Measurements from ENCODE around the gene CASP3.

DNA sequence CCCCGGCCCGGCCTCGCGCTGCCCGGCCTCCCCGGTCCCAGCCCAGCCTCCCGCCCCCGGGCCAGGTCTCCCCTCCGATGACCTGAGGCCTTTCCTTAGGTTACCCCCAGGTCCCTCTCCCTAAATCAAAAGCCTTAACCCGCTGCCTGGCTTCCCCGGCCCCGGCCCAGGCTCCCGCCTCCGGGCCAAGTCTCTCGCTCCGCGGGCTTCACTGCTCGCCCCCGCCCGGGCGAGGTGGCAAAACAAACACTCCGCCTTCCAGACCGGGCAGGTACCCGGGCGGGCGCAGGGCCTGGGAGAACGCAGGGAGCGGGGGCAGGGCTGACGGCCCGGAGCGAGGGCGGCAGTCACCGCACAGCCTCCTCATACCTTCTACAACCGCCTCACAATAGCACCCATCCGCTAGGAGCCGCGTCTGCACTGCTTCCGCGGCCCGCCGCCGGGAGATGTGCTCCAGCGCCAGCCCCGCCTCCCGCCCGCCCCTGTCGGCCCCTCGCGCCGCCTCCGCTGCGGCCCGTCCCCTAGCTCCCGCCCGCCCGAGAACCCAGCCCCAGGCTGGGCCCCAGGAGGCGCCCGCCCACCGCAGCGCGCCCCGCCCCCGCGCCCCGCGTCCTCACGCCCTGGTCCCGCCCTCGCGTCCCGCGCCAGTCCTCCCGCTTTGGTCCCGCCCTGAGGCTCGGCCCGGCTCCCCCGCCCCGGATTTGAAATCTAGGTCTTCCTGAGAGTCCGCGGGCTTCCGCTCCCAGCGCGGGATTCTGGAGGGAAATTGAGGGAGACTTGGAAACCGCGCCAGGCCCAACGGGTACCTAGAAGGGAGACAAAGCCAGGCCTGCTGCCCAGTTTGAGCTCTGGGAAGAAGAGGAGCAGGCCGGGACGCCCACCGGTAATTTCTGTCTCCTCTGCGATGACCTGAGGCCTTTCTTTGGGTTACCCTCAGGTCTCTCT, at the start of gene CASP3, which contains the start of gene PRIMPOL:
- TF ChIP-seq, protein P1, sequence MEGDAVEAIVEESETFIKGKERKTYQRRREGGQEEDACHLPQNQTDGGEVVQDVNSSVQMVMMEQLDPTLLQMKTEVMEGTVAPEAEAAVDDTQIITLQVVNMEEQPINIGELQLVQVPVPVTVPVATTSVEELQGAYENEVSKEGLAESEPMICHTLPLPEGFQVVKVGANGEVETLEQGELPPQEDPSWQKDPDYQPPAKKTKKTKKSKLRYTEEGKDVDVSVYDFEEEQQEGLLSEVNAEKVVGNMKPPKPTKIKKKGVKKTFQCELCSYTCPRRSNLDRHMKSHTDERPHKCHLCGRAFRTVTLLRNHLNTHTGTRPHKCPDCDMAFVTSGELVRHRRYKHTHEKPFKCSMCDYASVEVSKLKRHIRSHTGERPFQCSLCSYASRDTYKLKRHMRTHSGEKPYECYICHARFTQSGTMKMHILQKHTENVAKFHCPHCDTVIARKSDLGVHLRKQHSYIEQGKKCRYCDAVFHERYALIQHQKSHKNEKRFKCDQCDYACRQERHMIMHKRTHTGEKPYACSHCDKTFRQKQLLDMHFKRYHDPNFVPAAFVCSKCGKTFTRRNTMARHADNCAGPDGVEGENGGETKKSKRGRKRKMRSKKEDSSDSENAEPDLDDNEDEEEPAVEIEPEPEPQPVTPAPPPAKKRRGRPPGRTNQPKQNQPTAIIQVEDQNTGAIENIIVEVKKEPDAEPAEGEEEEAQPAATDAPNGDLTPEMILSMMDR (conservative IDR thresholded peaks at IDR 0.05; ENCODE audit: low read length), result no peak; the same call in 1 of the 2 replicates
- no peak for TF ChIP-seq EZH2phosphoT487 (IDR thresholded peaks at IDR 0.05; ENCODE audit: borderline replicate concordance)
